IMR-90 (cell line): ENCODE measurements around the gene RNF128. TPM values are rescaled to one million over a fixed set of nuclear protein-coding genes. Genes with fewer than 3 reads are reported as not detected.

Experiments used
- ATAC-seq: fragments of 200-7000 bp; cut with Tn5 transposase; 2 replicates; pipeline ENCODE4 v1.9.1; 2020; ENCODE audit warnings: low read depth, mild to moderate bottlenecking, moderate library complexity
- BruUV-seq: library from RNA; stranded (reverse); fragments of 400-500 nt; replicated peaks from 2 replicates; lab custom pipeline; 2021; lab: Mats Ljungman, UMichigan
- CTCF ChIA-PET: fragments of 300-600 bp; formaldehyde crosslinking; extraction: SDS; loops from one replicate; lab custom pipeline; 2021; ENCODE audit warnings: antibody characterized with exemption; lab: Yijun Ruan, JAX
- POLR2A ChIA-PET: fragments of 300-600 bp; sonication (Branson Sonifier 250); formaldehyde crosslinking; loops from one replicate; lab custom pipeline; 2022; ENCODE audit warnings: antibody characterized with exemption; ENCODE audit not compliant: unreplicated experiment; lab: Charles Lee
- DNase-seq: peaks from one replicate; pipeline ENCODE4 v3.0.0; 2013
- H2AFZ ChIP-seq: replicated peaks from 2 replicates; pipeline ENCODE3; 2013; ENCODE audit warnings: low read length, mild to moderate bottlenecking; ENCODE audit not compliant: poor library complexity
- H2AK5ac ChIP-seq: 2 replicates; pipeline ENCODE4 v1.6.1; 2013; ENCODE audit warnings: low read depth, low read length, inconsistent platforms
- H2AK9ac ChIP-seq: replicated peaks from 2 replicates; pipeline ENCODE3; 2013; ENCODE audit warnings: mild to moderate bottlenecking, low read depth, low read length, moderate library complexity; ENCODE audit not compliant: poor library complexity
- H2BK120ac ChIP-seq: 2 replicates; pipeline ENCODE4 v1.6.1; 2013; ENCODE audit warnings: low read depth, low read length, inconsistent platforms
- H2BK15ac ChIP-seq: 3 replicates; pipeline ENCODE4 v1.6.1; 2013; ENCODE audit warnings: low read depth, low read length, inconsistent platforms
- H2BK20ac ChIP-seq: 2 replicates; pipeline ENCODE4 v1.6.1; 2013; ENCODE audit warnings: low read depth, mild to moderate bottlenecking, inconsistent platforms, low read length, moderate library complexity
- H2BK5ac ChIP-seq: 2 replicates; pipeline ENCODE4 v1.6.1; 2013; ENCODE audit warnings: mild to moderate bottlenecking, low read depth, low read length, inconsistent platforms; ENCODE audit not compliant: poor library complexity, severe bottlenecking
- H3K14ac ChIP-seq: replicated peaks from 2 replicates; pipeline ENCODE4 v1.6.1; 2013; ENCODE audit warnings: low read depth, low read length, inconsistent platforms
- H3K18ac ChIP-seq: 2 replicates; pipeline ENCODE4 v1.6.1; 2013; ENCODE audit warnings: low read depth, low read length, control low read depth
- H3K23ac ChIP-seq: 2 replicates; pipeline ENCODE4 v1.6.1; 2013; ENCODE audit warnings: low read depth, low read length, inconsistent platforms
- H3K27ac ChIP-seq: 2 replicates; pipeline ENCODE4 v1.5.1; 2013; ENCODE audit warnings: mild to moderate bottlenecking, control low read depth, low read length; ENCODE audit not compliant: insufficient read depth
- H3K27me3 ChIP-seq: 2 replicates; pipeline ENCODE4 v1.6.1; 2013; ENCODE audit warnings: low read length; ENCODE audit not compliant: control insufficient read depth, insufficient read depth
- H3K36me3 ChIP-seq: 2 replicates; pipeline ENCODE4 v1.6.1; 2013; ENCODE audit warnings: low read length, mixed read lengths; ENCODE audit not compliant: control insufficient read depth, insufficient read depth
- H3K4ac ChIP-seq: 2 replicates; pipeline ENCODE4 v1.6.1; 2013; ENCODE audit warnings: low read depth, low read length, inconsistent platforms
- H3K4me1 ChIP-seq: 2 replicates; pipeline ENCODE4 v1.6.1; 2013; ENCODE audit warnings: low read length, mixed read lengths; ENCODE audit not compliant: control insufficient read depth, insufficient read depth
- H3K4me2 ChIP-seq: 2 replicates; pipeline ENCODE4 v1.6.1; 2013; ENCODE audit warnings: low read depth, mild to moderate bottlenecking, control low read depth, low read length, moderate library complexity
- H3K4me3 ChIP-seq: 2 replicates; pipeline ENCODE4 v1.5.1; 2013; ENCODE audit warnings: low read depth, mild to moderate bottlenecking, control low read depth, low read length, moderate library complexity; ENCODE audit not compliant: insufficient read depth
- H3K56ac ChIP-seq: 2 replicates; pipeline ENCODE4 v1.6.1; 2013; ENCODE audit warnings: low read length, inconsistent platforms; ENCODE audit not compliant: insufficient read depth; ENCODE audit errors: extremely low read depth
- H3K79me1 ChIP-seq, 2 experiments: 2 replicates each; pipeline ENCODE4 v1.6.1; 2013; ENCODE audit warnings: low read length in 2 of 2, inconsistent platforms in 1 of 2, low read depth in 1 of 2
- H3K9ac ChIP-seq: 2 replicates; pipeline ENCODE4 v1.6.1; 2013; ENCODE audit warnings: low read depth, low read length, control low read depth
- H3K9me1 ChIP-seq: 2 replicates; pipeline ENCODE4 v1.6.1; 2013; ENCODE audit warnings: low read length, inconsistent platforms; ENCODE audit not compliant: insufficient read depth
- H3K9me3 ChIP-seq: 2 replicates; pipeline ENCODE4 v1.6.1; 2013; ENCODE audit warnings: low read length; ENCODE audit not compliant: control insufficient read depth, insufficient read depth
- H4K20me1 ChIP-seq: 2 replicates; pipeline ENCODE4 v1.6.1; 2013; ENCODE audit warnings: low read length, inconsistent platforms; ENCODE audit not compliant: insufficient read depth
- H4K5ac ChIP-seq: 2 replicates; pipeline ENCODE4 v1.6.1; 2013; ENCODE audit warnings: mild to moderate bottlenecking, low read depth, low read length, control low read depth
- H4K8ac ChIP-seq, 2 experiments: 2 replicates each; pipeline ENCODE4 v1.6.1; 2013; ENCODE audit warnings: low read depth in 2 of 2, low read length in 2 of 2, control low read depth in 1 of 2, inconsistent platforms in 1 of 2
- H4K91ac ChIP-seq: 2 replicates; pipeline ENCODE4 v1.6.1; 2013; ENCODE audit warnings: low read depth, low read length, inconsistent platforms; ENCODE audit not compliant: insufficient read depth
- BHLHE40 ChIP-seq: fragments of 150-350 bp; IDR thresholded peaks from 2 replicates; pipeline ENCODE4 v1.6.1; 2016; ENCODE audit warnings: mild to moderate bottlenecking, low read depth, low read length
- CEBPB ChIP-seq: IDR thresholded peaks from 2 replicates; pipeline ENCODE4 v1.6.1; 2012; ENCODE audit warnings: low read depth, low read length, improper control_type of control experiment
- NFE2L2 ChIP-seq: fragments of 150-350 bp; IDR thresholded peaks from 2 replicates; pipeline ENCODE4 v1.6.1; 2016; ENCODE audit warnings: low read depth, mild to moderate bottlenecking, low read length
- POLR2A ChIP-seq: IDR thresholded peaks from 2 replicates; pipeline ENCODE4 v1.6.1; 2012; ENCODE audit warnings: mild to moderate bottlenecking, low read depth, low read length
- RAD21 ChIP-seq: IDR thresholded peaks from 2 replicates; pipeline ENCODE4 v1.6.1; 2012; ENCODE audit warnings: low read length, improper control_type of control experiment
- RCOR1 ChIP-seq: IDR thresholded peaks from 2 replicates; pipeline ENCODE4 v1.6.1; 2012; ENCODE audit warnings: mild to moderate bottlenecking, low read length, improper control_type of control experiment; ENCODE audit not compliant: insufficient replicate concordance
- WGBS, 2 experiments: methylation state at CpG; one replicate each; pipeline versions ENCODE4 v1.1.5 to v1.1.7; 2013; ENCODE audit warnings: missing lambda C conversion rate in 2 of 2; ENCODE audit not compliant: insufficient read length in 1 of 2; ENCODE audit errors: extremely low coverage in 2 of 2; 5-methylcytosine and 5-hydroxymethylcytosine counted together
- dilution Hi-C: fragments of 300-500 bp; cut with HindIII; formaldehyde crosslinking; loops from one replicate; pipeline ENCODE4 v1.14.3; 2018; ENCODE audit warnings: low sequenced_read_pairs; ENCODE audit not compliant: unreplicated experiment
- in situ Hi-C: fragments of 300-500 bp; cut with MboI; formaldehyde crosslinking; loops from 3 replicates; pipeline ENCODE4 v1.14.3; 2019; ENCODE audit warnings: low sequenced_read_pairs, inconsistent platforms, mixed read lengths
- intact Hi-C: fragments of 100-400 bp; cut with micrococcal nuclease; formaldehyde crosslinking; loops from 2 replicates; pipeline ENCODE4 v1.10.0; 2022
- polyA plus RNA-seq, 3 experiments: library from polyadenylated mRNA; depleted of rRNA; stranded (reverse); fragments of >200 nt; gene quantifications; 2 replicates each; pipeline ENCODE4 v1.2.3, GENCODE V29; 2012; ENCODE audit warnings: low replicate concordance in 1 of 3
- total RNA-seq: library from RNA; depleted of rRNA; stranded (reverse); fragments of >200 nt; gene quantifications from 2 replicates; pipeline ENCODE4 v1.2.3, GENCODE V29; 2012

Gene RNF128
- total and polyA plus RNA-seq, 2 of the 4 experiments (the other 2 are of a cell fraction), result 3.0 to 4.8 TPM

DNA sequence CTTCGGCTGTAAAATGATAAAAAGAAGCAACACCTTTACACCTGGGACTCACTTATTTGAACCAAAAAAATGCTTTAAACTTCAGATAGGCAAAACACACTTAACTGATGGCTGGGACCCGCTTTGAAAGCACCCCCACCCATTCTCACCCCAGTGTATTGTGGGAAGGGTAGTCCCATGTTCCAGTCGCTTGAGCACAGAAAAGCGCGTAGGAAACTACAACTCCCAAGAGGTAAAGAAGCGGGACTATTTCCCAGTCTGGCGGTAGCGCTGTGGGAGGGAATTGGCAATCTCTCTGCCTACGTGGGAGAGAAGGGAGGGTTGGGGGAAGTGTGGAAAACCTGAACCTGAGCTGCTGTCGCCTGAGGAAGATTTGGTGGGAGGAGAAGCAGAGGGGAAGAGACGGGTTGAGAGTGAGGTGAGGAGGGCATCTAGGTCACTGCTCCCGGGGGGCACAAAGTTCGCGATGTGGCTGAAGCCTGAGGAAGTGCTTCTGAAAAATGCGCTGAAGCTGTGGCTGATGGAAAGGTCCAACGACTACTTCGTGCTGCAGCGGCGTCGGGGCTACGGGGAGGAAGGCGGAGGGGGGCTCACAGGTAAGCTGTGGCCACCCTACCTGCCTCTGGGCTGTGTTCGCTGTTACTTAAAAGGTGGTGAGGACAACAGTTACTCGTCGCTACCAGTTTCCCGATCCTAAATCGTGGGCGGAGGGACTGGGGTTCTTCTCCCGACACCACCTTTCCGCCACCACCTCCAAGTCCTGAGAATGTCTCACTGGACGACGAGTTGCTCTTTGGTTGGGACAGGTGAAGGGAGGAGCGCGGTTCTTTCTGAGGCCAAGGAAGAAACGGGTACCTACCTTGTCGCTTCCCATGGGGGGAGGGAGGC is 76.1 kb downstream of the RNF128 start, which contains the start of gene TBC1D8B (continued):
- TF ChIP-seq RCOR1, result no peak
- 0 out of 2 replicates have a peak, but pooled peaks have one; percentile 15 for TF ChIP-seq CEBPB
- no peak for TF ChIP-seq RAD21

DNA sequence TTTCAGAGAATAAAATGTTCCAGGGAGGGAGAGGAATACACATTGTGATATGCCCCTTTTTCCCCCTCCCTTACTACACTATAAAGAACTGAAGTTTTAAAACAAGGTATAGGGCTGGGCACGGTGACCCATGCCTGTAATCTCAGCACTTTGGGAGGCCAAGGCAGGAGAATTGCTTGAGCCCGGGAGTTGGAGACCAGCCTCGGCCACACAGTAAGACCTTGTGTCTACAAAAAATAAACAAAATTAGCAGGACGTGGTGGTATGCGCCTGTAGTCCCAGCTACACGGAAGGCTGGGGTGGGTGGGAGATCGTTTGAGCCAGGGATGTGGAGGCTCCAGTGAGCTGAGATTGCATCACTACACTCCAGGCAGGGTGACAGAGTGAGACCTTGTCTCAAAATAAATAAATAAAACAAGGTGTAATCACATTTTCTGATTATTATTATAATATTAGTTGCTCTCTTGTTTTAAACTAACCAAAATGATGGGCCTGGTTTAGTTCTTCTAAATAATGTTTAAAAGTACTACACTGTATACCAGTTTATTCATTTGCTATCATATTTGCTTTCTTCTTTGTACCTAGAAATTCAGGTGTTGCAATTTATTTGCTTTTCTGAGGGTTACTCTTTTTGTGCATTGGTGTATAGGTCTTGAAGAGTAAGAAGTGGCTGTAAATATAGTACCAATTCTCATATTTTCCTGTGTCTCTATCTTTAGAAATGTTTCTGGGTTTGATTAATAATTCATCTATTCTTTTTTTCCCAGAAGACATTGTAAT is 84.8 kb downstream of the RNF128 start:
- H3K4me3 ChIP-seq, result no peak overlapping the region
- no peak overlapping the region for H2AFZ ChIP-seq
- ATAC-seq (no peak), DNase-seq (no peak)
- dilution Hi-C loops (no loop called here), intact Hi-C loops (no loop called here), in situ Hi-C loops (no loop called here)
- H3K23ac ChIP-seq, result no peak overlapping the region
- WGBS, 2 experiments, result 44% methylated on average over 4 of the region's 7 CpGs; no CpG with 5 or more reads in 1 of the 2 experiments
- H2BK15ac ChIP-seq, result no peak overlapping the region
- peaks cover 2% of the 10 kb centered on the region; the same call in 1 of the 2 replicates for H3K27me3 ChIP-seq
- no peak overlapping the region for H2AK9ac ChIP-seq
- no peak overlapping the region for H4K8ac ChIP-seq
- H4K91ac ChIP-seq, result no peak overlapping the region
- ChIA-PET CTCF (no interaction called here), POLR2A (no interaction called here)
- H3K27ac ChIP-seq, result no peak overlapping the region
- H3K36me3 ChIP-seq, result no peaks in the 10 kb centered on the region
- no peak overlapping the region for H4K5ac ChIP-seq
- H3K9me3 ChIP-seq, result no peaks in the 10 kb centered on the region
- H3K9ac ChIP-seq, result no peak overlapping the region
- H3K79me1 ChIP-seq, result no peaks in the 10 kb centered on the region
- no TSS peak for BruUV-seq
- H2BK5ac ChIP-seq, result no peak overlapping the region
- H3K4me2 ChIP-seq, result no peak overlapping the region
- no peak overlapping the region for H2AK5ac ChIP-seq
- H2BK120ac ChIP-seq, result no peak overlapping the region
- 0 out of 2 replicates have a peak, but pooled peaks cover 2% of the 10 kb centered on the region for H3K4me1 ChIP-seq
- H4K20me1 ChIP-seq, result no peaks in the 10 kb centered on the region
- no peaks in the 10 kb centered on the region for H3K9me1 ChIP-seq
- no peak overlapping the region for H3K18ac ChIP-seq
- H3K56ac ChIP-seq, result no peak overlapping the region
- H3K14ac ChIP-seq, result no peak overlapping the region
- TF ChIP-seq POLR2A, result no peak
- TF ChIP-seq NFE2L2, result no peak
- TF ChIP-seq BHLHE40, result no peak
- no peak overlapping the region for H3K4ac ChIP-seq
- H2BK20ac ChIP-seq, result no peak overlapping the region
